ENCODE results near the gene VARS2. TPM values are rescaled to one million over a fixed set of nuclear protein-coding genes. Genes with fewer than 3 reads are reported as not detected.
"Not testable (repeated sequence)": the region's sequence is repeated elsewhere in the genome, so short reads cannot be mapped to it uniquely, and the experiment has no call there.

Gene VARS2
- total RNA-seq, 1 donor = 17.3 TPM

- TF ChIP-seq, protein P1, sequence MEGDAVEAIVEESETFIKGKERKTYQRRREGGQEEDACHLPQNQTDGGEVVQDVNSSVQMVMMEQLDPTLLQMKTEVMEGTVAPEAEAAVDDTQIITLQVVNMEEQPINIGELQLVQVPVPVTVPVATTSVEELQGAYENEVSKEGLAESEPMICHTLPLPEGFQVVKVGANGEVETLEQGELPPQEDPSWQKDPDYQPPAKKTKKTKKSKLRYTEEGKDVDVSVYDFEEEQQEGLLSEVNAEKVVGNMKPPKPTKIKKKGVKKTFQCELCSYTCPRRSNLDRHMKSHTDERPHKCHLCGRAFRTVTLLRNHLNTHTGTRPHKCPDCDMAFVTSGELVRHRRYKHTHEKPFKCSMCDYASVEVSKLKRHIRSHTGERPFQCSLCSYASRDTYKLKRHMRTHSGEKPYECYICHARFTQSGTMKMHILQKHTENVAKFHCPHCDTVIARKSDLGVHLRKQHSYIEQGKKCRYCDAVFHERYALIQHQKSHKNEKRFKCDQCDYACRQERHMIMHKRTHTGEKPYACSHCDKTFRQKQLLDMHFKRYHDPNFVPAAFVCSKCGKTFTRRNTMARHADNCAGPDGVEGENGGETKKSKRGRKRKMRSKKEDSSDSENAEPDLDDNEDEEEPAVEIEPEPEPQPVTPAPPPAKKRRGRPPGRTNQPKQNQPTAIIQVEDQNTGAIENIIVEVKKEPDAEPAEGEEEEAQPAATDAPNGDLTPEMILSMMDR (IDR thresholded peaks at IDR 0.05; ENCODE audit: insufficient read depth, low read depth, low read length) = no peak
- no peak overlapping the region for H3K4me3 ChIP-seq (ENCODE audit: low read depth, low read length)
- DNase-seq (ENCODE audit: low read depth) = no peak
These were observed 12.6 kb upstream of the VARS2 start for GRCh38 chr6:30901436-30901835.

- H3K4me3 ChIP-seq (ENCODE audit: low read depth, low read length); DNase-seq (ENCODE audit: low read depth): not testable (repeated sequence)
These were observed 11.8 kb upstream of the VARS2 start for GRCh38 chr6:30902196-30902595.

GRCh38 chr6:30902709-30903108 lies 11.3 kb upstream of the VARS2 start:
- TF ChIP-seq, protein P1 (IDR thresholded peaks at IDR 0.05; ENCODE audit: insufficient read depth, low read depth, low read length) = no peak
- no peak overlapping the region for H3K4me3 ChIP-seq (ENCODE audit: low read depth, low read length)
- DNase-seq (ENCODE audit: low read depth) = no peak

- H3K4me3 ChIP-seq (ENCODE audit: low read depth, low read length) = no peak overlapping the region
- DNase-seq (ENCODE audit: low read depth) = no peak
- TF ChIP-seq, protein P1 (IDR thresholded peaks at IDR 0.05; ENCODE audit: insufficient read depth, low read depth, low read length) = no peak
These were observed 10.8 kb upstream of the VARS2 start for GRCh38 chr6:30903236-30903635.

DNA sequence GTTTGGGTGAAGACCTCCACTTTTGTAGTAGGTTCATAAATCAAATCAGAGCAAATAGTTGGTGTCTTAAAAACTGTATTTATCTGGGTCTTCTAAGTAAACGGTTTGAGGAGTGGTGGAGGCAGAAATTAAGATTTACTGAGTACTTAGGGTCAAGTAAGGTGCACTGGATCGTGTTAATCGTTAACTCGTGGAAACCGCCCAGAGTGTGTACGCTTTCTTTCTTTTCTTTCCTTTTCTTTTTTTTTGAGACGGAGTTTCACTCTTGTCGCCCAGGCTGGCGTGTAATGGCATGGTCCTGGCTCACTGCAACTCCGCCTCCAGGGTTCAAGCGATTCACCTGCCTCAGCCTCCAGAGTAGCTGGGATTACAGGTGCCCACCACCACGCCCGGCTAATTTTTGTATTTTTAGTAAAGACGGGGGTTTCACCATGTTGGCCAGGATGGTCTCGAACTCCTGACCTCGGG lies 6.7 kb upstream of the VARS2 start:
- peak overlapping the region; percentile 98 for H3K4me3 ChIP-seq (ENCODE audit: low read depth, low read length)
- DNase-seq (ENCODE audit: low read depth) = not testable (repeated sequence)

- peak within 1 kb of the TSS; percentile 98 for H3K4me3 ChIP-seq (ENCODE audit: low read depth, low read length)
- TF ChIP-seq, protein P1 (IDR thresholded peaks at IDR 0.05; ENCODE audit: insufficient read depth, low read depth, low read length) = no peak
- peak; percentile 99 for DNase-seq (ENCODE audit: low read depth)
These were observed 6.1 kb upstream of the VARS2 start, which contains the start of gene GTF2H4 for GRCh38 chr6:30907758-30908591. Gene GTF2H4 (plus strand): TSS chr6:30908207.

DNA sequence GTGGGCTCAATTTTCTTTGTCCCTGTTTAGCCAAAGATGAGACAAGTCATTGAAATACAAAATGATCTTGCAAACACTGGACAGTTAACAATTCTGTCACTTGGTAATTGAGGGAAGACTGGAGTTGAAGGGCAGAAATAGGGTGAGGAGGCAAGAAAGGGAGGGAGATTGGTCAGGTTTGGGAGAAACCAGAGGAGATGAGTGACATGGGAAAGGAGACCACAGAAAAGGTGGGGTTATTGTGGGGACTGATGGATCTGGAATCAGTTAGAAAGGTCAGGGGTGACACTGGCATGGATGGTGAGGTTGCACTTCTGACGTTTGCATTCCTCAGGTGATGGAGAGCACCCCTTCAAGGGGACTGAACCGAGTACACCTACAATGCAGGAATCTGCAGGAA lies 5.3 kb upstream of the VARS2 start:
- DNase-seq (ENCODE audit: low read depth) = no peak
- TF ChIP-seq, protein P1 (IDR thresholded peaks at IDR 0.05; ENCODE audit: insufficient read depth, low read depth, low read length) = no peak
- peak overlapping the region; percentile 98 for H3K4me3 ChIP-seq (ENCODE audit: low read depth, low read length)

- not testable (repeated sequence) for DNase-seq (ENCODE audit: low read depth); H3K4me3 ChIP-seq (ENCODE audit: low read depth, low read length)
These were observed 3.6 kb upstream of the VARS2 start for GRCh38 chr6:30910473-30910872.

Measured in fibroblast of villous mesenchyme (primary cell).